Lung (tissue), 12 donors: Measurements from ENCODE around the gene PTPRE. TPM values are rescaled to one million over a fixed set of nuclear protein-coding genes. Genes with fewer than 3 reads are reported as not detected.

Experiments used
- ATAC-seq: fragments of 200-7000 bp; cut with Tn5 transposase; one replicate; pipeline ENCODE4 v1.9.1; 2020; ENCODE audit warnings: moderate number of reproducible peaks; ENCODE audit not compliant: insufficient read depth, low FRiP score
- DNase-seq, 3 donors: peaks; one replicate each; pipeline ENCODE4 v3.0.0-alpha.2; 2013 to 2017
- H3K27ac ChIP-seq, 2 donors: one replicate each; pipeline ENCODE4 v1.5.1; 2013; ENCODE audit warnings: mild to moderate bottlenecking in 2 of 2, moderate library complexity in 2 of 2, control low read depth in 1 of 2, inconsistent platforms in 1 of 2, low read depth in 1 of 2, low read length in 1 of 2
- H3K27me3 ChIP-seq, 3 donors: one replicate each; pipeline ENCODE4 v1.5.1; 2013; ENCODE audit warnings: low read length in 2 of 3; ENCODE audit not compliant: control insufficient read depth in 3 of 3, insufficient read depth in 3 of 3
- H3K36me3 ChIP-seq, 4 donors: one replicate each; pipeline ENCODE4 v1.5.1; 2013; ENCODE audit warnings: low read length in 4 of 4, mild to moderate bottlenecking in 1 of 4, moderate library complexity in 1 of 4; ENCODE audit not compliant: control insufficient read depth in 4 of 4, insufficient read depth in 4 of 4
- H3K4me1 ChIP-seq, 5 donors: one replicate each; pipeline ENCODE4 v1.5.1; 2013; ENCODE audit warnings: low read length in 5 of 5, mild to moderate bottlenecking in 2 of 5, moderate library complexity in 1 of 5; ENCODE audit not compliant: control insufficient read depth in 5 of 5, insufficient read depth in 5 of 5
- H3K4me3 ChIP-seq: one replicate; pipeline ENCODE4 v1.5.1; 2013; ENCODE audit warnings: mild to moderate bottlenecking, control low read depth, moderate library complexity
- H3K9ac ChIP-seq, 2 donors: one replicate each; pipeline ENCODE4 v1.5.1; 2013; ENCODE audit warnings: low read length in 2 of 2, control low read depth in 1 of 2; ENCODE audit not compliant: insufficient read depth in 1 of 2
- H3K9me3 ChIP-seq, 4 donors: one replicate each; pipeline ENCODE4 v1.5.1; 2013; ENCODE audit warnings: low read length in 3 of 4, mild to moderate bottlenecking in 1 of 4, moderate library complexity in 1 of 4; ENCODE audit not compliant: control insufficient read depth in 4 of 4, insufficient read depth in 3 of 4
- WGBS, 2 donors: extraction: QIAGEN DNeasy Blood & Tissue Kit; methylation state at CpG; one replicate each; pipeline ENCODE4 v1.1.7; 2013; 5-methylcytosine and 5-hydroxymethylcytosine counted together
- polyA plus RNA-seq, 2 donors: library from polyadenylated mRNA; stranded (reverse); fragments of 200-250 nt; gene quantifications; one replicate each; pipeline ENCODE4 v1.2.1, GENCODE V29; 2013
- total RNA-seq, 2 donors: library from RNA; depleted of rRNA in 1 of 2; stranded (reverse); fragments of >200 nt in 1 of 2; gene quantifications; one replicate each; pipeline ENCODE4 v1.2.1, GENCODE V29; 2014 to 2021
- TF ChIP-seq, protein P1 (sequence below): IDR thresholded peaks from 2 replicates; pipeline ENCODE4 v1.5.1; 2012; ENCODE audit warnings: mild to moderate bottlenecking; ENCODE audit errors: control extremely low read depth, extremely low read depth
- donor health status: control.
- donor health status: control.
- donor health status: Bipolar disorder and iron deficiency.
- donor health status: healthy.
- donor health status: DM: yes; HTN: yes; CAD: no.

The PTPRE gene
- total and polyA plus RNA-seq, 4 donors: 15.5 to 68.7 (median 36.5) TPM

DNA sequence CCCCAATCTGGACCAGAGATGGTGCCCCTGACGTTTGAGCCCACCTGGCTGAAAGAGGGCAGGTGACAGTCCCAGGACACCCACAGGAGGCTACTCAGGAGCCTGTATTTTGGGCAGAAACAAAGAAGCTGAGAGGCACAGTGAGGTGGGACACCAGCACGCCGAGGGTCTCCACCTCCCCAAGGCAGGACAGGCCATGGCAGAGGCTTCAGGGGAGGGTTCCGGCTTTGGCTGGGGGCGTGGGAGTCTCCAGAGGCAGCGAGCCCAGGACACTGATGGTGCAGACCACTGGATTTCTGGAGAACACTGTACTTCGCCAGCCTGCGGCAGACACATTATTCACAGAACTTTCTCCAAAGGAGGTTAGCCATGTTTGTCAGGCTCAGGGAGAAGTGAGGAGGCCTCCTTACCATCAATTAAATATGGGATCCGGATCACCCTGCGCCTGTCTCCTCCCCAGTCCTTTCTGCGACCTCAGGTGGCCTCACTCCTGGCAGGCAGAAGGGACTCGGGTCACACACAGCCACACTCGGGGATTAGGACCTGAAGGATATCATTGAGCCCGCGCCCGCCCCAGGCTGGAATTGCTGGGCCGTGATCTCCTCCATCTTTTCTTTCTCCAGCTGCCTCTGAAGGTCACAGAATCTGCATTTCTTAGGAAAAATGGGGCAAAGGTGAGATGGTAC is 121.1 kb downstream of the PTPRE start:
- ATAC-seq (no peak), DNase-seq (no peak)
- H3K9me3 ChIP-seq: no peaks in the 10 kb centered on the region
- peaks cover 0 to 6% (median 0%) of the 10 kb centered on the region in 4 donors for H3K36me3 ChIP-seq
- no peak overlapping the region for H3K4me3 ChIP-seq
- TF ChIP-seq, protein P1, sequence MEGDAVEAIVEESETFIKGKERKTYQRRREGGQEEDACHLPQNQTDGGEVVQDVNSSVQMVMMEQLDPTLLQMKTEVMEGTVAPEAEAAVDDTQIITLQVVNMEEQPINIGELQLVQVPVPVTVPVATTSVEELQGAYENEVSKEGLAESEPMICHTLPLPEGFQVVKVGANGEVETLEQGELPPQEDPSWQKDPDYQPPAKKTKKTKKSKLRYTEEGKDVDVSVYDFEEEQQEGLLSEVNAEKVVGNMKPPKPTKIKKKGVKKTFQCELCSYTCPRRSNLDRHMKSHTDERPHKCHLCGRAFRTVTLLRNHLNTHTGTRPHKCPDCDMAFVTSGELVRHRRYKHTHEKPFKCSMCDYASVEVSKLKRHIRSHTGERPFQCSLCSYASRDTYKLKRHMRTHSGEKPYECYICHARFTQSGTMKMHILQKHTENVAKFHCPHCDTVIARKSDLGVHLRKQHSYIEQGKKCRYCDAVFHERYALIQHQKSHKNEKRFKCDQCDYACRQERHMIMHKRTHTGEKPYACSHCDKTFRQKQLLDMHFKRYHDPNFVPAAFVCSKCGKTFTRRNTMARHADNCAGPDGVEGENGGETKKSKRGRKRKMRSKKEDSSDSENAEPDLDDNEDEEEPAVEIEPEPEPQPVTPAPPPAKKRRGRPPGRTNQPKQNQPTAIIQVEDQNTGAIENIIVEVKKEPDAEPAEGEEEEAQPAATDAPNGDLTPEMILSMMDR: no peak
- H3K9ac ChIP-seq: no peak overlapping the region
- H3K4me1 ChIP-seq: peaks cover 0 to 6% (median 0%) of the 10 kb centered on the region in 5 donors
- WGBS, 2 donors: 95 to 96% methylated on average over 17 of the region's 17 CpGs
- H3K27me3 ChIP-seq: no peaks in the 10 kb centered on the region
- H3K27ac ChIP-seq: no peak overlapping the region

GRCh38 chr10:128028508-128029289 is 121.8 kb downstream of the PTPRE start:
- DNase-seq (no peak), ATAC-seq (no peak)
- 90 to 94% methylated on average over 24 of the region's 24 CpGs for WGBS, 2 donors

GRCh38 chr10:128029290-128029651 is 122.4 kb downstream of the PTPRE start:
- no peak overlapping the region for H3K27ac ChIP-seq
- H3K27me3 ChIP-seq: no peaks in the 10 kb centered on the region
- peaks cover 0 to 6% (median 0%) of the 10 kb centered on the region in 4 donors for H3K36me3 ChIP-seq
- DNase-seq (no peak), ATAC-seq (no peak)
- peaks cover 0 to 6% (median 0%) of the 10 kb centered on the region in 5 donors for H3K4me1 ChIP-seq
- no peak overlapping the region for H3K4me3 ChIP-seq
- 89 to 93% methylated on average over 7 of the region's 7 CpGs for WGBS, 2 donors
- H3K9me3 ChIP-seq: no peaks in the 10 kb centered on the region
- TF ChIP-seq, protein P1: no peak
- no peak overlapping the region for H3K9ac ChIP-seq

More at GRCh38 chr10:128028508-128029289, 121.8 kb downstream of the PTPRE start:
- TF ChIP-seq, protein P1: no peak
- Histone ChIP-seq H3K27me3 (no peaks in the 10 kb centered on the region), H3K36me3 (peaks cover 0 to 6% (median 0%) of the 10 kb centered on the region in 4 donors), H3K9ac (no peak overlapping the region), H3K9me3 (no peaks in the 10 kb centered on the region), H3K27ac (no peak overlapping the region), H3K4me1 (peaks cover 0 to 6% (median 0%) of the 10 kb centered on the region in 5 donors), H3K4me3 (no peak overlapping the region)
